Measurements from ENCODE around the gene LAPTM5. TPM values are rescaled to one million over a fixed set of nuclear protein-coding genes. Genes with fewer than 3 reads are reported as not detected.

The LAPTM5 gene
- total RNA-seq, 1 experiment from 2014 or later = 1.9 TPM

GRCh38 chr1:30741239-30741894 lies 16.2 kb downstream of the LAPTM5 start:
- ATAC-seq = no peak
- in situ Hi-C loops (cut with HindIII; ENCODE audit: low pct_unique_long_range_greater_than_20kb, low sequenced_read_pairs) = no loop called here

More at GRCh38 chr1:30741239-30741894, 16.2 kb downstream of the LAPTM5 start:
- H3K36me3 ChIP-seq (ENCODE audit: control insufficient read depth, insufficient read depth, low read length) = no peaks in the 10 kb centered on the region
- no peaks in the 10 kb centered on the region for H3K27me3 ChIP-seq (ENCODE audit: control insufficient read depth, insufficient read depth, low read length)
- no peak overlapping the region for H3K27ac ChIP-seq (ENCODE audit: low read length)
- H3K9me3 ChIP-seq (ENCODE audit: control insufficient read depth, insufficient read depth, low read depth, low read length) = no peaks in the 10 kb centered on the region
- no peak overlapping the region for H3K4me3 ChIP-seq (ENCODE audit: low read depth in 2 of 2, low read length in 2 of 2)
- BruUV-seq (replicated peaks) = no TSS peak
- ChIA-PET CTCF (no interaction called here), POLR2A (interaction anchor here (0.5 kb wide), 1 partner anchor 23 kb away, joined by 5 read pairs; no protein-coding TSS in a partner anchor)
- intact Hi-C loops (cut with micrococcal nuclease; ENCODE audit: unreplicated experiment) = no loop called here
- TF ChIP-seq SIN3A (IDR thresholded peaks at IDR 0.05; ENCODE audit: borderline replicate concordance, insufficient read depth, low read depth, low read length) (no peak), REST (IDR thresholded peaks at IDR 0.05; ENCODE audit: insufficient read depth in 1 of 2, low read depth in 2 of 2, low read length in 1 of 2) (no peak), POLR2AphosphoS5 (IDR thresholded peaks at IDR 0.05; ENCODE audit: low read depth, low read length) (no peak), TCF7L2 (IDR thresholded peaks at IDR 0.05; ENCODE audit: low read depth, low read length) (no peak), CTCF (IDR thresholded peaks at IDR 0.05) (no peak)
- H3K4me1 ChIP-seq (ENCODE audit: control insufficient read depth, insufficient read depth, low read length) = peaks cover 6% of the 10 kb centered on the region
- DNase-seq (ENCODE audit: low read depth, low spot score) = no peak
